Keratinocyte (primary cell): ENCODE measurements around the gene LPCAT4. TPM values are rescaled to one million over a fixed set of nuclear protein-coding genes. Genes with fewer than 3 reads are reported as not detected.
"Not testable (repeated sequence)": the region's sequence is repeated elsewhere in the genome, so short reads cannot be mapped to it uniquely, and the experiment has no call there.

Experiments
- DNase-seq: peaks from one replicate; pipeline ENCODE4 v3.0.0-alpha.2; 2011; ENCODE audit warnings: low read depth, missing footprints, low spot score
- FAIRE-seq: peaks from 2 replicates; lab custom pipeline; 2011; peaks lifted over from hg19 to GRCh38; lab: Jason Lieb, UNC
- H2AFZ ChIP-seq: 2 replicates; pipeline ENCODE4 v1.6.0; 2012; ENCODE audit warnings: low read length, control low read depth, inconsistent platforms; ENCODE audit not compliant: control insufficient read depth
- H3K27ac ChIP-seq: 2 replicates; pipeline ENCODE4 v1.5.1; 2011; ENCODE audit warnings: low read length; ENCODE audit not compliant: control insufficient read depth, insufficient read depth
- H3K27me3 ChIP-seq: 3 replicates; pipeline ENCODE4 v1.6.0; 2011; ENCODE audit warnings: low read length; ENCODE audit not compliant: control insufficient read depth, insufficient read depth; ENCODE audit errors: extremely low read depth
- H3K36me3 ChIP-seq, 2 experiments: 2 replicates in 1 of 2; 3 replicates in 1 of 2; pipeline ENCODE4 v1.5.1; 2011; ENCODE audit warnings: low read length in 2 of 2, mild to moderate bottlenecking in 1 of 2; ENCODE audit not compliant: control insufficient read depth in 2 of 2, insufficient read depth in 2 of 2; ENCODE audit errors: extremely low read depth in 1 of 2
- H3K4me1 ChIP-seq: 3 replicates; pipeline ENCODE4 v1.5.1; 2011; ENCODE audit warnings: low read length; ENCODE audit not compliant: control insufficient read depth, insufficient read depth; ENCODE audit errors: extremely low read depth
- H3K4me2 ChIP-seq: 3 replicates; pipeline ENCODE4 v1.6.0; 2011; ENCODE audit warnings: low read depth, low read length; ENCODE audit not compliant: control insufficient read depth, insufficient read depth; ENCODE audit errors: extremely low read depth
- H3K4me3 ChIP-seq, 3 experiments: fragments of 200-600 bp in 1 of 3; sonication (generic) in 1 of 3; 2 replicates in 2 of 3; 3 replicates in 1 of 3; pipeline ENCODE4 v1.5.1; 2011 to 2016; ENCODE audit warnings: low read length in 3 of 3, mild to moderate bottlenecking in 3 of 3, control low read depth in 2 of 3, inconsistent platforms in 1 of 3, low read depth in 1 of 3, mixed read lengths in 1 of 3, mixed run types in 1 of 3, moderate library complexity in 1 of 3; ENCODE audit not compliant: control insufficient read depth in 2 of 3, insufficient read depth in 2 of 3; ENCODE audit errors: extremely low read depth in 1 of 3
- H3K79me2 ChIP-seq: 2 replicates; pipeline ENCODE4 v1.6.0; 2012; ENCODE audit warnings: low read length; ENCODE audit not compliant: control insufficient read depth, insufficient read depth
- H3K9ac ChIP-seq: 3 replicates; pipeline ENCODE4 v1.6.0; 2011; ENCODE audit warnings: low read length; ENCODE audit not compliant: control insufficient read depth, insufficient read depth; ENCODE audit errors: extremely low read depth
- H3K9me1 ChIP-seq: 3 replicates; pipeline ENCODE4 v1.6.0; 2011; ENCODE audit warnings: low read length; ENCODE audit not compliant: control insufficient read depth, insufficient read depth; ENCODE audit errors: extremely low read depth
- H3K9me3 ChIP-seq: 2 replicates; pipeline ENCODE4 v1.5.1; 2012; ENCODE audit warnings: low read depth, low read length; ENCODE audit not compliant: control insufficient read depth
- H4K20me1 ChIP-seq: 3 replicates; pipeline ENCODE4 v1.6.0; 2011; ENCODE audit warnings: low read length; ENCODE audit not compliant: control insufficient read depth, insufficient read depth; ENCODE audit errors: extremely low read depth
- EZH2 ChIP-seq: IDR thresholded peaks from one replicate; pipeline ENCODE4 v1.6.1; 2012; ENCODE audit warnings: inconsistent platforms, mild to moderate bottlenecking, low read length, moderate library complexity
- dilution Hi-C: fragments of 300-500 bp; cut with MboI; formaldehyde crosslinking; loops from one replicate; pipeline ENCODE4 v1.7.0; 2020; ENCODE audit warnings: low sequenced_read_pairs; ENCODE audit not compliant: extremely low pct_ligation_motif_present
- polyA plus RNA-seq, 5 experiments: library from polyadenylated mRNA; depleted of rRNA in 3 of 5; stranded (reverse) in 3 of 5; stranded (forward) in 1 of 5; unstranded in 1 of 5; fragments of >200 nt; gene quantifications; 1 replicate in 1 of 5; 2 replicates in 3 of 5; 3 replicates in 1 of 5; pipeline versions ENCODE4 v1.2.1 to v1.2.3, GENCODE V29; 2011 to 2012; ENCODE audit warnings: missing spikeins in 2 of 5, low read depth in 1 of 5, low replicate concordance in 1 of 5
- TF ChIP-seq, protein P1 (sequence below), 3 experiments: IDR thresholded peaks in 1 of 3; conservative IDR thresholded peaks in 1 of 3; optimal IDR thresholded peaks in 1 of 3; 2 replicates in 2 of 3; 3 replicates in 1 of 3; pipeline versions ENCODE3 to v1.5.1; 2011; ENCODE audit warnings: low read length in 3 of 3, mild to moderate bottlenecking in 3 of 3, moderate library complexity in 2 of 3, control low read depth in 1 of 3, inconsistent platforms in 1 of 3; ENCODE audit not compliant: insufficient read depth in 2 of 3; ENCODE audit errors: extremely low read depth in 1 of 3

LPCAT4 gene
- polyA plus RNA-seq, 1 donor (not counting 4 experiments of a cell fraction or from before 2014, with no cell fraction given): 43.3 TPM

DNA sequence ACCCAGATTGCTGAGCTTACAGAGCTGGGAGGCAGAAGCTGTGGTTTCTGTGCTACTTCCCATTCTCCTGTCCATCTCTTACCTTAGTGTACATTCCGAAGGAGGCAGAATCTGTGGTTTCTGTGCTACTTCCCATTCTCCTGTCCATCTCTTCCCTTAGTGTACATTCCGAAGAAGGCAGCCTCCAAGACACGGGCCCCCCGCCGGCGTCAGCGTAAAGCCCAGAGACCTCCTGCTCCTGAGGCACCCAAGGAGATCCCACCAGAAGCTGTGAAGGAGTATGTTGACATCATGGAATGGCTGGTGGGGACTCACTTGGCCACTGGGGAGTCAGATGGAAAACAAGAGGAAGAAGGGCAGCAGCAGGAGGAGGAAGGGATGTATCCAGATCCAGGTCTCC is 12.7 kb downstream of the LPCAT4 start:
- H3K4me2 ChIP-seq: no peak overlapping the region

DNA sequence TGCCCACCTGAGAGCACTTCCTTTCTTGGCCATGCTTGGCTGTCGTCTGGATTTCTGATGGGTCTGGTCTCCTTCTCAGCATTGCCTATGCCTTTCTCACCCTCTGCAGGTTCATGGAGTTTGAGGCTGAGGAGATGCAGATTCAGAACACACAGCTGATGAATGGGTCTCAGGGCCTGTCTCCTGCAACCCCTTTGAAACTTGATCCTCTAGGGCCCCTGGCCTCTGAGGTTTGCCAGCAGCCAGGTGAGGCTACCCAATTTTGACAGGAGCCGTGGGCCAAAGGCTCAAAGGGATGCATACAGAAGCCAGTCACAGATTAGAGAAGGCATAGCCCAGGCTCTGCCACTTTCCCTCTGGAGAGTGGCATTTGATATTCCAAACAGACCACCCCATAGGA is 13.4 kb downstream of the LPCAT4 start:
- dilution Hi-C loops: no loop called here
- Histone ChIP-seq H3K27me3 (no peaks in the 10 kb centered on the region), H3K27ac (no peak overlapping the region), H2AFZ (no peak overlapping the region), H3K4me3 (no peak overlapping the region), H3K36me3 (peaks cover 7 to 15% of the 10 kb centered on the region in 2 experiments), H3K79me2 (no peaks in the 10 kb centered on the region), H3K9me3 (no peaks in the 10 kb centered on the region), H4K20me1 (no peaks in the 10 kb centered on the region), H3K4me1 (no peaks in the 10 kb centered on the region), H3K9me1 (no peaks in the 10 kb centered on the region), H3K9ac (no peak overlapping the region), H3K4me2 (no peak overlapping the region)
- FAIRE-seq (no peak), DNase-seq (no peak)
- TF ChIP-seq, protein P1, sequence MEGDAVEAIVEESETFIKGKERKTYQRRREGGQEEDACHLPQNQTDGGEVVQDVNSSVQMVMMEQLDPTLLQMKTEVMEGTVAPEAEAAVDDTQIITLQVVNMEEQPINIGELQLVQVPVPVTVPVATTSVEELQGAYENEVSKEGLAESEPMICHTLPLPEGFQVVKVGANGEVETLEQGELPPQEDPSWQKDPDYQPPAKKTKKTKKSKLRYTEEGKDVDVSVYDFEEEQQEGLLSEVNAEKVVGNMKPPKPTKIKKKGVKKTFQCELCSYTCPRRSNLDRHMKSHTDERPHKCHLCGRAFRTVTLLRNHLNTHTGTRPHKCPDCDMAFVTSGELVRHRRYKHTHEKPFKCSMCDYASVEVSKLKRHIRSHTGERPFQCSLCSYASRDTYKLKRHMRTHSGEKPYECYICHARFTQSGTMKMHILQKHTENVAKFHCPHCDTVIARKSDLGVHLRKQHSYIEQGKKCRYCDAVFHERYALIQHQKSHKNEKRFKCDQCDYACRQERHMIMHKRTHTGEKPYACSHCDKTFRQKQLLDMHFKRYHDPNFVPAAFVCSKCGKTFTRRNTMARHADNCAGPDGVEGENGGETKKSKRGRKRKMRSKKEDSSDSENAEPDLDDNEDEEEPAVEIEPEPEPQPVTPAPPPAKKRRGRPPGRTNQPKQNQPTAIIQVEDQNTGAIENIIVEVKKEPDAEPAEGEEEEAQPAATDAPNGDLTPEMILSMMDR (optimal IDR thresholded peaks at IDR 0.05 in 1 of 3, IDR thresholded peaks at IDR 0.05 in 1 of 3, conservative IDR thresholded peaks at IDR 0.05 in 1 of 3; ENCODE audit: extremely low read depth in 1 of 3, insufficient read depth in 2 of 3, low read length in 3 of 3): no peak

More for the DNA sequence above, 12.7 kb downstream of the LPCAT4 start:
- TF ChIP-seq EZH2: no peak
- TF ChIP-seq, protein P1 (optimal IDR thresholded peaks at IDR 0.05 in 1 of 3, IDR thresholded peaks at IDR 0.05 in 1 of 3, conservative IDR thresholded peaks at IDR 0.05 in 1 of 3; ENCODE audit: extremely low read depth in 1 of 3, insufficient read depth in 2 of 3, low read length in 3 of 3): no peak
- H2AFZ ChIP-seq: no peak overlapping the region
- peaks cover 11 to 19% of the 10 kb centered on the region in 2 experiments for H3K36me3 ChIP-seq
- no peaks in the 10 kb centered on the region for H3K79me2 ChIP-seq
- H3K27me3 ChIP-seq: no peaks in the 10 kb centered on the region
- DNase-seq (no peak), FAIRE-seq (no peak)
- no peaks in the 10 kb centered on the region for H3K9me3 ChIP-seq
- no peak overlapping the region for H3K4me3 ChIP-seq
- no peak overlapping the region for H3K27ac ChIP-seq
- no peaks in the 10 kb centered on the region for H3K9me1 ChIP-seq
- H3K9ac ChIP-seq: no peak overlapping the region
- H4K20me1 ChIP-seq: no peaks in the 10 kb centered on the region
- H3K4me1 ChIP-seq: no peaks in the 10 kb centered on the region
- dilution Hi-C loops: no loop called here

DNA sequence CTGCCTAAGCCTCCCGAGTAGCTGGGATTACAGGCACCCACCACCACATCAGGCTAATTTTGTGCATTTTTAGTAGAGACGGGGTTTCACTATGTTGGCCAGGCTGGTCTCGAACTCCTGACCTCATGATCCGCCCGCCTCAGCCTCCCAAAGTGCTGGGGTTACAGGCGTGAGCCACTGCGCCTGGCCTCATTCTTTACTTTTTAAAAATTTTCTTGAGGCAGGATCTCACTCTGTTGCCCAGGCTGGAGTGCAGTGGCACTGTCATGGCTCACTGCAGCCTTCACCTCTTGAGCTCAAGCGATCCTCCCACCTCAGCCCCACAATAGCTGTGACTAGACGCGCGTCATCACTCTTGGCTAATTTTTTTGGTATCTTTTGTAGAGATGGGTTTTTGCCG is 14.0 kb downstream of the LPCAT4 start:
- DNase-seq, H3K9ac ChIP-seq, H4K20me1 ChIP-seq, H2AFZ ChIP-seq, H3K9me1 ChIP-seq, H3K27ac ChIP-seq, H3K79me2 ChIP-seq, FAIRE-seq, H3K27me3 ChIP-seq, H3K4me1 ChIP-seq, H3K4me2 ChIP-seq, H3K4me3 ChIP-seq, dilution Hi-C loops, H3K9me3 ChIP-seq: not testable (repeated sequence)
- H3K36me3 ChIP-seq: peaks cover 7 to 14% of the 10 kb centered on the region in 2 experiments
